HFFc6 (cell line): ENCODE measurements around the gene AKAP13. TPM values are rescaled to one million over a fixed set of nuclear protein-coding genes. Genes with fewer than 3 reads are reported as not detected.
A peak's percentile ranks its signal among the peaks of the same experiment; 100 is the strongest.

Experiments
- DNase-seq: peaks from one replicate; pipeline ENCODE4 v3.0.0-alpha.2; 2018
- H3K27ac Mint-ChIP-seq: 2 replicates; pipeline ENCODE4 v1.8.0; 2020; ENCODE audit warnings: mild to moderate bottlenecking, mixed read lengths
- H3K27me3 Mint-ChIP-seq: 2 replicates; pipeline ENCODE4 v1.8.0; 2021; ENCODE audit warnings: mild to moderate bottlenecking, moderate library complexity, mixed read lengths; ENCODE audit not compliant: insufficient read depth
- H3K36me3 Mint-ChIP-seq: 2 replicates; pipeline ENCODE4 v1.8.0; 2021; ENCODE audit warnings: low read depth, mixed read lengths
- H3K4me1 Mint-ChIP-seq: 2 replicates; pipeline ENCODE4 v1.8.0; 2020; ENCODE audit warnings: low read depth, mixed read lengths
- H3K4me3 Mint-ChIP-seq: 2 replicates; pipeline ENCODE4 v1.8.0; 2020; ENCODE audit warnings: mild to moderate bottlenecking, moderate library complexity, mixed read lengths
- H3K9me3 Mint-ChIP-seq: 2 replicates; pipeline ENCODE4 v1.8.0; 2020; ENCODE audit warnings: mild to moderate bottlenecking, mixed read lengths
- total RNA-seq, 6 experiments: library from RNA; stranded (reverse); fragmentation: NEBNext Ultra II Directional; extraction: Animal tissue kit (Norgen Biotek cat#: 25700); gene quantifications; 2 replicates in 1 of 6; 3 replicates in 5 of 6; pipeline ENCODE4 v1.2.3, GENCODE V29; 2021
- TF ChIP-seq, protein P1 (sequence below): fragments of 200-600 bp; sonication (generic); IDR thresholded peaks from 2 replicates; pipeline ENCODE4 v1.5.0; 2021; ENCODE audit warnings: antibody characterized with exemption, mild to moderate bottlenecking

The AKAP13 gene
- total RNA-seq, 6 experiments from 2014 or later, result 29.0 to 51.3 (median 35.6) TPM

DNA sequence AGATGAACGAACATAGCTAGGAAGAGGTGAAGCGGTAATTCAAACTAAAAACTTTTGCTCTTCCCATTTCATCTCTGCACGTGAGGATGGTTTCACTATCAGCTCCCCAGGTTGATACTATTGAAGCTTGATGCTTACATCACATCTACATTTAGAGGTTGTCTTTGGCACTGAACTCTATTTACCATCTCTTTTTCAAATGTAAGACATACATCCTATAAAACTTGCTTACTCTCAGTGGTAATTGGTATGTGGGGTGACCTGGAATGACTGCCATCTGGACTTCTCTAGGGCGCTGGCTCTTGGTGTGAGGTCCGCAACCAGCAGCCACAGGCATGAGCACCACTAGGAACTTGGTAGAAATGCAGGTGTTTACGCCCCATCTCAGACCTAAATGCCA lies 118.1 kb downstream of the AKAP13 start:
- peaks cover 2% of the 10 kb centered on the region; the same call in 1 of the 2 replicates for H3K27me3 Mint-ChIP-seq
- H3K4me1 Mint-ChIP-seq, result peaks cover 69% of the 10 kb centered on the region
- no peak overlapping the region for H3K27ac Mint-ChIP-seq
- H3K36me3 Mint-ChIP-seq, result no peaks in the 10 kb centered on the region
- H3K9me3 Mint-ChIP-seq, result no peaks in the 10 kb centered on the region
- DNase-seq, result no peak
- no peak overlapping the region for H3K4me3 Mint-ChIP-seq
- TF ChIP-seq, protein P1, sequence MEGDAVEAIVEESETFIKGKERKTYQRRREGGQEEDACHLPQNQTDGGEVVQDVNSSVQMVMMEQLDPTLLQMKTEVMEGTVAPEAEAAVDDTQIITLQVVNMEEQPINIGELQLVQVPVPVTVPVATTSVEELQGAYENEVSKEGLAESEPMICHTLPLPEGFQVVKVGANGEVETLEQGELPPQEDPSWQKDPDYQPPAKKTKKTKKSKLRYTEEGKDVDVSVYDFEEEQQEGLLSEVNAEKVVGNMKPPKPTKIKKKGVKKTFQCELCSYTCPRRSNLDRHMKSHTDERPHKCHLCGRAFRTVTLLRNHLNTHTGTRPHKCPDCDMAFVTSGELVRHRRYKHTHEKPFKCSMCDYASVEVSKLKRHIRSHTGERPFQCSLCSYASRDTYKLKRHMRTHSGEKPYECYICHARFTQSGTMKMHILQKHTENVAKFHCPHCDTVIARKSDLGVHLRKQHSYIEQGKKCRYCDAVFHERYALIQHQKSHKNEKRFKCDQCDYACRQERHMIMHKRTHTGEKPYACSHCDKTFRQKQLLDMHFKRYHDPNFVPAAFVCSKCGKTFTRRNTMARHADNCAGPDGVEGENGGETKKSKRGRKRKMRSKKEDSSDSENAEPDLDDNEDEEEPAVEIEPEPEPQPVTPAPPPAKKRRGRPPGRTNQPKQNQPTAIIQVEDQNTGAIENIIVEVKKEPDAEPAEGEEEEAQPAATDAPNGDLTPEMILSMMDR, result no peak

DNA sequence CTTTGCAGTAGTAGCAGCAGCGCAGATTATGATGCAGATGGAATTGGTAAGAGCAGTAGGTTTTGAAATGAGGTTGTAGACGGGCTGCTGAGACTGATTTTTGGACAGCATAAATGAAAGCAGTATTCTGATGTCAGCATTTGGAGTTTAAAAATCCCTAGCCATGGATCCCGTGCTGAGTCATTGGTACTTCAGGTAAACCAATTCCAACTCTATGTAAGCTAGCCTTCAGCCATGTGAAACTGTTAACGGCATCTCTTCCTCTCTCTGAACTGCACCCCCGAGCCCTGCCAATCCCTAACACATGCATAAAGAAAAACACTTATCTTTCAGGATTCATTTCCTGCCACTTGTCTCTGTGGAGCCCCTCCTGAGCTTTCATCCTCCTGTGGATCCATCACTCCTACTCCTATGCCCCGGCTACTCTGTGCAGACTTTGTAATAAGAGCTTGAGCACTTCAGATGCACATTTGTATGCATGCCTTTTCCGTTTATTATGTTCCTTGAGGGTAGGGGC lies 119.0 kb downstream of the AKAP13 start:
- Mint-ChIP-seq H3K27ac (peak overlapping the region; percentile 8; the same call in 1 of the 2 replicates), H3K4me3 (peak overlapping the region; percentile 17; the same call in 1 of the 2 replicates), H3K9me3 (no peaks in the 10 kb centered on the region), H3K4me1 (peaks cover 59% of the 10 kb centered on the region), H3K27me3 (peaks cover 2% of the 10 kb centered on the region; the same call in 1 of the 2 replicates), H3K36me3 (no peaks in the 10 kb centered on the region)
- TF ChIP-seq, protein P1, result no peak
- DNase-seq, result no peak

DNA sequence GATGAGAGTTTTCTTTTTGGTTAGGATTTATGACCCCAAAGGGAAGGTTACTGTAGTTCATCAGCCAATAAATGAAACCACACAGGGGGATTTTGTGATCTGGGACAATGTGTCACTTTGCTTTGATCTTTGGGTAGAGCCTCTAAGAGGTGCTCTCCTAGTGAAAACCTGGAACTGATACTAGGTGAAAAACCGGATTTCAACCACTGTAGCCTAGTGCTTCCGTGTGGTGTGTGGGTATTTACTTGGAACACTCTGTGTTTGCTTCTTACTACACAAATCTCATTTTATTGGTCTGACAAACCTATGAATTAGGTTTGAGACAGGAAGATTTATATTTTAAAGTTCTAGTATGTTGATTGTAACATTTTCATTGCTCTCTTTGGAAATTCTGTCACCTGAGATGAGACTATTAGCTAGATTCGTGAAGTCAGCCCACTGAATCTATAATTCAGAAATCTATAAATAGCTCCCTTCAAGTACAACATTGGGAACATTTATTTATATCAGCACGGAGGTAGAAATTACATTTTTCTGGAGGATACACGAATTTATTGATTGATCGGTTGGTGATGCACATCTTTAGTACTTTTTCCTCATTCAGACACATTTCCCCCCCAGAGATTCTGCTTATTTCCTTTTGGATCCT lies 119.8 kb downstream of the AKAP13 start:
- no peak overlapping the region for H3K27ac Mint-ChIP-seq
- H3K4me1 Mint-ChIP-seq, result peaks cover 59% of the 10 kb centered on the region
- H3K4me3 Mint-ChIP-seq, result no peak overlapping the region
- H3K9me3 Mint-ChIP-seq, result no peaks in the 10 kb centered on the region
- TF ChIP-seq, protein P1, result no peak
- no peaks in the 10 kb centered on the region for H3K36me3 Mint-ChIP-seq
- no peak for DNase-seq
- H3K27me3 Mint-ChIP-seq, result peaks cover 2% of the 10 kb centered on the region; the same call in 1 of the 2 replicates

DNA sequence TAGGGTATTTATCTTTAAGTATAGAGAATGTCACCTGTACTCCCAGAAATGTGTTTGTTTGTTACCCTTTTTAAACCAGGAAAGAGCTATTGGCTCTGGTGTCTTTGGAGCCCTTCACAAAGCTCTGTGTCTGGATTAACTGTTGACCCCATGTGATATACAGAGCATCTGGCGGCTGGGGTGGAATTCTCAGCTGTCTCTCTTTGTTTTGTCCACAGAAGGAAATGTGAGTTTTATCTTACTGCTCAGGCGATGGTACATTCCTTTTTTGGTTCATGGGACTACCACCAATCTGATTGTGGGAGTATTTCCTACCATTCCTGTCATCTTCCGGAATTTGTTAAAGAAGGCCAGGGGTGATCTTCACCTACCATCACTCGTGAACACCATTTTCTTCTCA lies 120.3 kb downstream of the AKAP13 start:
- H3K27me3 Mint-ChIP-seq, result peaks cover 2% of the 10 kb centered on the region; the same call in 1 of the 2 replicates

DNA sequence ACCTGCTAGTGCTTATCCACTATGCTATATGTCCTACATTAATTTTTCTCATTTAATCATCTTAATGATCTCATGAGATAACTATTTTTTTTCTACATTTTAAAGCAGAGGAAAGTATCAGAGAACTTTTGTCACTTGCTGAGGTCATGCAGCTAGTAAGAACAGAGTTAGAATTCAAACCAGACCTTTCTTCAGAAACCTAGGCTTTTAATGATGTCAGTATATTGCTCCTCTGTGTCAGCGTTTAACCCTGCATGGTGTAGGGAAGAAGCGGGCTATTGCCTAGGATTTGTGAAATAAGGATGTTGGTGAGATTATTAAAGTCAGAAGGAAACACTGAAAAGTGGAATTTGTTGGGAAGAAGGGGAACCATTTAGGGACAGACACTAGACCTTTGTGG lies 121.2 kb downstream of the AKAP13 start:
- H3K4me3 Mint-ChIP-seq, result no peak overlapping the region
- H3K9me3 Mint-ChIP-seq, result no peaks in the 10 kb centered on the region
- no peak for DNase-seq
- H3K27me3 Mint-ChIP-seq, result peaks cover 2% of the 10 kb centered on the region; the same call in 1 of the 2 replicates
- peaks cover 52% of the 10 kb centered on the region for H3K4me1 Mint-ChIP-seq
- TF ChIP-seq, protein P1, result no peak
- peak overlapping the region; percentile 29; the same call in 1 of the 2 replicates for H3K27ac Mint-ChIP-seq
- no peaks in the 10 kb centered on the region for H3K36me3 Mint-ChIP-seq

More for the DNA sequence above, 120.3 kb downstream of the AKAP13 start:
- H3K4me3 Mint-ChIP-seq, result no peak overlapping the region
- no peak for DNase-seq
- peaks cover 57% of the 10 kb centered on the region for H3K4me1 Mint-ChIP-seq
- H3K9me3 Mint-ChIP-seq, result no peaks in the 10 kb centered on the region
- TF ChIP-seq, protein P1, result no peak
- no peaks in the 10 kb centered on the region for H3K36me3 Mint-ChIP-seq
- no peak overlapping the region for H3K27ac Mint-ChIP-seq
